ENCODE results near the gene CHMP6. TPM values are rescaled to one million over a fixed set of nuclear protein-coding genes. Genes with fewer than 3 reads are reported as not detected.

CHMP6 gene
- total and polyA plus RNA-seq, 2 experiments from 2014 or later = 35.5 to 58.8 TPM

DNA sequence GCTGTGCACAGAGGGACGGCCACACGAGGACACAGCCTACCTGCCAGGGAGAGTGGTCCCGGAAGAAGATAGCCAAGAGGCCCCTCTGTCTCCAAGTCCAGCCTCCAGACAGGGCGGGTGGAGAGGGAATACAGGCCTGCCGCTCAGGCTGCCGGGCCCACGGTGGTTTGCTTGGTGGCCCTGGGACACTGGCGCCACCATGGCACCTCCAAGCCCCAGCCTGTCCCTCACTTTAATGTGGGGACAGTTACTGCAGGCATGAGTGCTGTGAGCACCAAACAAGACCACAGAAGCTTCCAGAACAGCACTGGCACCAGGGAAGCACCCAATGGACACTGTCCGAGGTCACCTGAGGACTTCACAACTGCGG lies 22.0 kb upstream of the CHMP6 start:
- DNase-seq (ENCODE audit: low read depth in 1 of 2, low spot score in 1 of 2) = no peak
- no peaks in the 10 kb centered on the region for H3K36me3 ChIP-seq
- H3K9me3 ChIP-seq (ENCODE audit: low read depth) = no peaks in the 10 kb centered on the region
- TF ChIP-seq, protein P1, sequence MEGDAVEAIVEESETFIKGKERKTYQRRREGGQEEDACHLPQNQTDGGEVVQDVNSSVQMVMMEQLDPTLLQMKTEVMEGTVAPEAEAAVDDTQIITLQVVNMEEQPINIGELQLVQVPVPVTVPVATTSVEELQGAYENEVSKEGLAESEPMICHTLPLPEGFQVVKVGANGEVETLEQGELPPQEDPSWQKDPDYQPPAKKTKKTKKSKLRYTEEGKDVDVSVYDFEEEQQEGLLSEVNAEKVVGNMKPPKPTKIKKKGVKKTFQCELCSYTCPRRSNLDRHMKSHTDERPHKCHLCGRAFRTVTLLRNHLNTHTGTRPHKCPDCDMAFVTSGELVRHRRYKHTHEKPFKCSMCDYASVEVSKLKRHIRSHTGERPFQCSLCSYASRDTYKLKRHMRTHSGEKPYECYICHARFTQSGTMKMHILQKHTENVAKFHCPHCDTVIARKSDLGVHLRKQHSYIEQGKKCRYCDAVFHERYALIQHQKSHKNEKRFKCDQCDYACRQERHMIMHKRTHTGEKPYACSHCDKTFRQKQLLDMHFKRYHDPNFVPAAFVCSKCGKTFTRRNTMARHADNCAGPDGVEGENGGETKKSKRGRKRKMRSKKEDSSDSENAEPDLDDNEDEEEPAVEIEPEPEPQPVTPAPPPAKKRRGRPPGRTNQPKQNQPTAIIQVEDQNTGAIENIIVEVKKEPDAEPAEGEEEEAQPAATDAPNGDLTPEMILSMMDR (IDR thresholded peaks at IDR 0.05; ENCODE audit: low read depth, low read length) = no peak
- H3K4me1 ChIP-seq (ENCODE audit: low read depth) = no peaks in the 10 kb centered on the region
- no peak overlapping the region for H3K27ac ChIP-seq
- no peaks in the 10 kb centered on the region for H3K27me3 ChIP-seq
- H3K4me3 ChIP-seq = no peak overlapping the region

DNA sequence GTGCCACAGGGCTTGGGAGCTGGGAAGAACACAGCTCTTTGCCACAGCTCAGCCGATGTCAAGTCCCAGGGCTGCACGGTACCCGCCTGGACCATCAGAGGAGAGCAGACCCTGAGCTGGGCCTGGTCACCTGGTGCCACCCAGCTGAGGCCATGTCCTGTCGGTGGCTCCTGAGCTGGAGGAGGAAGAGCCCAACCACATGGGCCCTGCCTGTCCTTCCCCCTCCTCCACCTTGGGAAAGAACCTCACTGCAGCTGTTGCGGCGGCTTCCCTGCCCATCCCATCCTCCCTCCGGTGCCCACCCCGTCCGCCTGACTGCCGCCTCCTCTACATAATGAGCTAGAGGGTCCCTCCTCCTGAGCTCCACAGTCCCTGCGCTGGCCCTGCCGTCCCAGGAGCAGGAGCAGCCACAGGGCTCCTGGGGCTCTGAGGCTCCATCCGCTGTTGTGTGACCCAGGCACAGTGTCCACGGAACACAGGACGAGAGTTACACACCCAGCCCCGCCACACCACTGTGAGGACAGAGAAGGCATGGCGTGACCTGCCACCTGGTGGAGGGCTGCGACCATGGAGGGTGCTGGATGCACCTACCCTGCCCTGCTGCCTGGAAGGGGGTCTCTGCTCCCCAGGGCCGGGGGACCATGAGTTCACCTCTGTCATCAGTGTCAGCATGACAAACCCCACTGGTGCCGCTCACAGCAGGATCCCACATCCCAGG lies 21.4 kb upstream of the CHMP6 start:
- peak in 1 of 2 donors; percentile 32 for DNase-seq (ENCODE audit: low read depth in 1 of 2, low spot score in 1 of 2)
- Histone ChIP-seq H3K27ac (no peak overlapping the region), H3K9me3 (ENCODE audit: low read depth) (no peaks in the 10 kb centered on the region), H3K36me3 (no peaks in the 10 kb centered on the region), H3K4me1 (ENCODE audit: low read depth) (no peaks in the 10 kb centered on the region), H3K4me3 (no peak overlapping the region), H3K27me3 (no peaks in the 10 kb centered on the region)
- TF ChIP-seq, protein P1 (IDR thresholded peaks at IDR 0.05; ENCODE audit: low read depth, low read length) = peak; percentile 48

DNA sequence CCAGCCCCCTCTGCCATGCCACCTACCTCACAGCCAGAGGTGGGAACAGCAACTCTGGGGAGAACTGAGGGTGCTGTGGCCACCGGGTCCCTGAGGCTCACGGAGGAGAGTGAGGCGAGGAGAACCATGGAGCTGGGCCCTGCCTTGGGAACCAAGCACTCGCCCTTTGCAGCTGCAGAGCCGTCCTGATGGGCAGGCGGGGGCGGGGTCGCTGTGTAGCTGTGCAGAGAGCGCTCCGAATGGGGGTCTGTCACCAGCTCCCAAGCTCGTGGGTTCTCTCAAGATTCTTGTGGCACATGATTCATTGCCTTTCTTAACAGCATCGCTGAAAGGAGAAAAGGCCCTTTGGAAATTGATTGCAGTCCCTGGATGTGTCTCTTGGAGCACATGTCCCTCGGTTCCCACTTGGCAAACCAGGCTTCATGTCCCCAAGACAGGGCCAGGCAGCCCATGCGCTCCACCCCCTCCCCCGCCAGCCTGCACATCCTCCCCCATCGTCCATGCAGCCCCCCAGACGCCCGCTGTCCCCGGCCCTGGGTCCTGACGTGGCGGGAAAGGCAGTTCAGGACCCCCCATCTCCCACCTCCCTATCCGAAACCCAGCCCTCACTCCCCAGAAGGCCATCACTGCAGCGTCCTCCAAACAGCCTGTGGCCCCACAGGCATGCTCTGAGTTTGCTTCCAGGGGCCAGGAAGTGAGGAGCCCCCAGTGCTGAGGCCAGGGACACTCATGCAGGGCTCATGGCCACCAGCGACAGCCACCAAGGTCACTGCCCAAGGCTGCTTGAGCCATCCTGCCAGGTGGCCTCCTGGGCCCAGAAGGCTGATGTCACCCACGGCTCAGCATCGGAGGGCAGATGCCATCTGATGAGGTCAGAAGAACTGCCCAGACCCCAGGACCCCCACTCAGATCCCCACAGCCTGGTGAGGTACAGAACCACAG lies 20.6 kb upstream of the CHMP6 start:
- Histone ChIP-seq H3K4me1 (ENCODE audit: low read depth) (no peaks in the 10 kb centered on the region), H3K27me3 (no peaks in the 10 kb centered on the region), H3K9me3 (ENCODE audit: low read depth) (no peaks in the 10 kb centered on the region), H3K36me3 (no peaks in the 10 kb centered on the region), H3K4me3 (no peak overlapping the region), H3K27ac (no peak overlapping the region)
- TF ChIP-seq, protein P1 (IDR thresholded peaks at IDR 0.05; ENCODE audit: low read depth, low read length) = no peak
- no peak for DNase-seq (ENCODE audit: low read depth in 1 of 2, low spot score in 1 of 2)

DNA sequence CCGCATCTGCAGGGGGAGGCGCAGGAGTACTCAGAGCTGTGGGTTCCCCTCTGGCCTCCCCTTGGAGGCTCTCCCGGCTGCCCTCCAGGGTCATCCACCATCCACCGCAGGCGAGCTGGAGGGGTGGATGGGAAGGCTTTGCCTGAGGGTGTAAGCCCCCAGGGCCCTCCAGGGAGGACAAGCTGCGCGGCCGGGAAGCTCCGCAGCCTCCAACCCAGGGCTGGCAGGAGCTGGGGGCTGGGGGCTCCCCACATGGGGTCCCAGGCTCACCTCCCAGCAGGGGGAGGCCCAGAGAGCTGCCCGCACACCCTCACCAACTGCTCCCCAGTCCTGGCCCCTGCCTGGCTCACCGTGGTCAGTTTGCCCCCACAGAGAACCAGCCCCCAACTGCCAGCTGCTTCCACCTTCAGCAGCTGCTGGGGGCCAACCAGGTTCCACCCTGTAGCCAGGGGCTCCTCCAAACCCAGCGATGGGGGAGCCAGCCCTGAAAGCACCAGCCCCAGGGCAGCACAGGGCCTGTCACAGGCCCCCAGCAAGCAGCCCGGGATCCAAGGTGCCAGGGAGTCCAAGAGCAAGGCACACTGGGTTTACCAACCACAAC lies 19.8 kb upstream of the CHMP6 start:
- H3K27me3 ChIP-seq = no peaks in the 10 kb centered on the region
- no peaks in the 10 kb centered on the region for H3K9me3 ChIP-seq (ENCODE audit: low read depth)
- TF ChIP-seq, protein P1 (IDR thresholded peaks at IDR 0.05; ENCODE audit: low read depth, low read length) = no peak
- no peak overlapping the region for H3K27ac ChIP-seq
- no peak for DNase-seq (ENCODE audit: low read depth in 1 of 2, low spot score in 1 of 2)
- H3K4me3 ChIP-seq = no peak overlapping the region
- no peaks in the 10 kb centered on the region for H3K36me3 ChIP-seq
- H3K4me1 ChIP-seq (ENCODE audit: low read depth) = no peaks in the 10 kb centered on the region

DNA sequence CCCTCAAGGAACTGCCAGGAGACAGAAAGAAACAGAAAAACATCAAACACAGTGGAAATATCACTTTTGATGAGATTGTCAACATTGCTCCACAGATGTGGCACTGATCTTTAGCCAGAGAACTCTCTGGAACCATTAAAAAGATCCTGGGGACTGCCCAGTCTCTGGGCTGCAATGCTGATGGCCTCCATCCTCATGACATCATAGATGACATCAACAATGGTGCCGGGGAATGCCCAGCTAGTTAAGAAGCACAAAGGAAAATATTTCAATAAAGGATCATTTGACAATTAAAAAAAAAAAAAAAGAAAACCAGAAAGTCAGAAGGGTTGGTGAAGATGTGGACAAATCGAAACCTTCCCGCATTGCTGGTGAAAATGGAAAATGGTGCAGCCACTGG lies 14.9 kb upstream of the CHMP6 start:
- TF ChIP-seq, protein P1 (IDR thresholded peaks at IDR 0.05; ENCODE audit: low read depth, low read length) = no peak
- no peaks in the 10 kb centered on the region for H3K4me1 ChIP-seq (ENCODE audit: low read depth)
- H3K27ac ChIP-seq = no peak overlapping the region
- no peak overlapping the region for H3K4me3 ChIP-seq
- no peaks in the 10 kb centered on the region for H3K9me3 ChIP-seq (ENCODE audit: low read depth)
- H3K27me3 ChIP-seq = peaks cover 10% of the 10 kb centered on the region
- no peak for DNase-seq (ENCODE audit: low read depth in 1 of 2, low spot score in 1 of 2)
- H3K36me3 ChIP-seq = no peaks in the 10 kb centered on the region

Data from cardiac muscle cell (in vitro differentiated cells and primary cell).